Activated T-cell treated with anti-CD3 and anti-CD28 coated beads, Interleukin-2, amount 50 U/mL, for 24 hours (primary cell): Measurements from ENCODE around the gene SEBOX.

Experiments
- DNase-seq: peaks from one replicate; pipeline ENCODE4 v3.0.0-alpha.2; 2020
- H3K27ac Mint-ChIP-seq: 2 replicates; pipeline ENCODE4 v1.8.0; 2020; ENCODE audit warnings: mild to moderate bottlenecking, mixed read lengths
- H3K27me3 Mint-ChIP-seq: 2 replicates; pipeline ENCODE4 v1.8.0; 2020; ENCODE audit warnings: mixed read lengths
- H3K36me3 Mint-ChIP-seq: 2 replicates; pipeline ENCODE4 v1.8.0; 2020; ENCODE audit warnings: low read depth, mixed read lengths
- H3K4me1 Mint-ChIP-seq: 2 replicates; pipeline ENCODE4 v1.8.0; 2020; ENCODE audit warnings: low read depth, mixed read lengths
- H3K4me3 Mint-ChIP-seq: 2 replicates; pipeline ENCODE4 v1.8.0; 2020; ENCODE audit warnings: mild to moderate bottlenecking, moderate library complexity, mixed read lengths
- H3K9me3 Mint-ChIP-seq: 2 replicates; pipeline ENCODE4 v1.8.0; 2020; ENCODE audit warnings: mixed read lengths

Gene SEBOX

GRCh38 chr17:28364665-28365363, at the start of gene SEBOX:
Gene SEBOX (minus strand): TSS chr17:28365199. CDS start chr17:28365151, 48 bp downstream.
- H3K27ac Mint-ChIP-seq, result no peak within 1 kb of the TSS
- no peaks in the 10 kb centered on the region for H3K27me3 Mint-ChIP-seq
- peaks cover 55% of the 10 kb centered on the region for H3K36me3 Mint-ChIP-seq
- H3K4me3 Mint-ChIP-seq, result no peak within 1 kb of the TSS
- H3K4me1 Mint-ChIP-seq, result no peaks in the 10 kb centered on the region
- no peaks in the 10 kb centered on the region for H3K9me3 Mint-ChIP-seq
- no peak for DNase-seq

- Mint-ChIP-seq H3K4me1 (peaks cover 6% of the 10 kb centered on the region), H3K36me3 (no peaks in the 10 kb centered on the region), H3K9me3 (no peaks in the 10 kb centered on the region), H3K4me3 (no peak overlapping the region), H3K27ac (no peak overlapping the region), H3K27me3 (peaks cover 7% of the 10 kb centered on the region)
- no peak for DNase-seq
Observed at GRCh38 chr17:28413804-28414203, 48.8 kb upstream of the SEBOX start.

GRCh38 chr17:28412099-28412498, 47.1 kb upstream of the SEBOX start:
- Mint-ChIP-seq H3K4me3 (no peak overlapping the region), H3K9me3 (no peaks in the 10 kb centered on the region), H3K27ac (no peak overlapping the region)

GRCh38 chr17:28407974-28408306, 42.9 kb upstream of the SEBOX start:
- no peak overlapping the region for H3K4me3 Mint-ChIP-seq
- peaks cover 9% of the 10 kb centered on the region for H3K4me1 Mint-ChIP-seq
- H3K27ac Mint-ChIP-seq, result no peak overlapping the region
- H3K9me3 Mint-ChIP-seq, result no peaks in the 10 kb centered on the region
- H3K27me3 Mint-ChIP-seq, result peaks cover 4% of the 10 kb centered on the region
- DNase-seq, result no peak
- H3K36me3 Mint-ChIP-seq, result peaks cover 3% of the 10 kb centered on the region

More at GRCh38 chr17:28412099-28412498, 47.1 kb upstream of the SEBOX start:
- H3K27me3 Mint-ChIP-seq, result peaks cover 10% of the 10 kb centered on the region
- H3K36me3 Mint-ChIP-seq, result no peaks in the 10 kb centered on the region
- peaks cover 5% of the 10 kb centered on the region for H3K4me1 Mint-ChIP-seq
- DNase-seq, result no peak

- DNase-seq, result no peak
- Mint-ChIP-seq H3K27me3 (peaks cover 4% of the 10 kb centered on the region), H3K27ac (no peak overlapping the region), H3K4me1 (peaks cover 9% of the 10 kb centered on the region), H3K4me3 (peak overlapping the region; percentile 70), H3K36me3 (peaks cover 3% of the 10 kb centered on the region), H3K9me3 (no peaks in the 10 kb centered on the region)
Observed at GRCh38 chr17:28407130-28407973, 42.4 kb upstream of the SEBOX start.

- Mint-ChIP-seq H3K27me3 (peaks cover 4% of the 10 kb centered on the region), H3K36me3 (peaks cover 7% of the 10 kb centered on the region), H3K4me3 (peak overlapping the region; percentile 70), H3K27ac (peak overlapping the region; percentile 16), H3K9me3 (no peaks in the 10 kb centered on the region), H3K4me1 (peaks cover 15% of the 10 kb centered on the region)
- DNase-seq, result no peak
Observed at GRCh38 chr17:28406473-28406814, 41.4 kb upstream of the SEBOX start.

- Mint-ChIP-seq H3K36me3 (peaks cover 9% of the 10 kb centered on the region), H3K27ac (peak within 1 kb of the TSS; percentile 16)
- peak; percentile 80 for DNase-seq
Observed at GRCh38 chr17:28405632-28406472, 40.9 kb upstream of the SEBOX start, which contains the start of gene SLC46A1. Gene SLC46A1 (minus strand): TSS chr17:28406212. CDS start chr17:28406114, 98 bp downstream.

GRCh38 chr17:28404812-28405570, 40.0 kb upstream of the SEBOX start:
- Mint-ChIP-seq H3K4me3 (peak overlapping the region; percentile 78), H3K4me1 (peaks cover 15% of the 10 kb centered on the region), H3K27ac (no peak overlapping the region)

More at GRCh38 chr17:28405632-28406472, 40.9 kb upstream of the SEBOX start, which contains the start of gene SLC46A1:
- Mint-ChIP-seq H3K27me3 (peaks cover 4% of the 10 kb centered on the region), H3K9me3 (no peaks in the 10 kb centered on the region), H3K4me3 (peak within 1 kb of the TSS; percentile 78), H3K4me1 (peaks cover 15% of the 10 kb centered on the region)

GRCh38 chr17:28404461-28404811, 39.4 kb upstream of the SEBOX start:
- Mint-ChIP-seq H3K9me3 (no peaks in the 10 kb centered on the region), H3K4me3 (peak overlapping the region; percentile 78), H3K27me3 (peaks cover 4% of the 10 kb centered on the region), H3K27ac (no peak overlapping the region), H3K36me3 (peaks cover 15% of the 10 kb centered on the region), H3K4me1 (peaks cover 15% of the 10 kb centered on the region)
- no peak for DNase-seq

More at GRCh38 chr17:28404812-28405570, 40.0 kb upstream of the SEBOX start:
- DNase-seq, result no peak
- H3K27me3 Mint-ChIP-seq, result peaks cover 4% of the 10 kb centered on the region
- peaks cover 12% of the 10 kb centered on the region for H3K36me3 Mint-ChIP-seq
- H3K9me3 Mint-ChIP-seq, result no peaks in the 10 kb centered on the region

- Mint-ChIP-seq H3K9me3 (no peaks in the 10 kb centered on the region), H3K27ac (no peak overlapping the region), H3K36me3 (peaks cover 18% of the 10 kb centered on the region), H3K27me3 (peaks cover 4% of the 10 kb centered on the region), H3K4me1 (peaks cover 15% of the 10 kb centered on the region), H3K4me3 (no peak overlapping the region)
- no peak for DNase-seq
Observed at GRCh38 chr17:28404007-28404406, 39.0 kb upstream of the SEBOX start.

GRCh38 chr17:28402844-28403243, 37.8 kb upstream of the SEBOX start:
- peaks cover 27% of the 10 kb centered on the region for H3K36me3 Mint-ChIP-seq
- no peak for DNase-seq
- no peak overlapping the region for H3K4me3 Mint-ChIP-seq
- peaks cover 15% of the 10 kb centered on the region for H3K4me1 Mint-ChIP-seq
- no peaks in the 10 kb centered on the region for H3K27me3 Mint-ChIP-seq
- no peaks in the 10 kb centered on the region for H3K9me3 Mint-ChIP-seq
- H3K27ac Mint-ChIP-seq, result no peak overlapping the region

GRCh38 chr17:28402224-28402630, 37.2 kb upstream of the SEBOX start:
- H3K4me1 Mint-ChIP-seq, result peaks cover 15% of the 10 kb centered on the region
- H3K4me3 Mint-ChIP-seq, result no peak overlapping the region
- peaks cover 34% of the 10 kb centered on the region for H3K36me3 Mint-ChIP-seq
- no peaks in the 10 kb centered on the region for H3K27me3 Mint-ChIP-seq
- H3K27ac Mint-ChIP-seq, result no peak overlapping the region
- no peak for DNase-seq
- H3K9me3 Mint-ChIP-seq, result no peaks in the 10 kb centered on the region

- no peak for DNase-seq
- Mint-ChIP-seq H3K4me3 (no peak overlapping the region), H3K36me3 (peaks cover 53% of the 10 kb centered on the region), H3K27ac (peak overlapping the region; percentile 11), H3K27me3 (no peaks in the 10 kb centered on the region), H3K9me3 (no peaks in the 10 kb centered on the region), H3K4me1 (peaks cover 6% of the 10 kb centered on the region)
Observed at GRCh38 chr17:28399808-28400207, 34.8 kb upstream of the SEBOX start.
